Activated CD4-positive, alpha-beta T cell treated with anti-CD3 and anti-CD28 coated beads, Interleukin-2, amount 50 U/mL, for 4 hours (primary cell): Measurements from ENCODE around the gene MMP17.
"Not testable (repeated sequence)": the region's sequence is repeated elsewhere in the genome, so short reads cannot be mapped to it uniquely, and the experiment has no call there.

ENCODE experiments used
- DNase-seq, 2 experiments: peaks; one replicate each; pipeline ENCODE4 v3.0.0-alpha.2; 2020

MMP17 gene

GRCh38 chr12:131867471-131867870, 39.3 kb downstream of the MMP17 start:
- no peak for DNase-seq

GRCh38 chr12:131867891-131868675, 39.9 kb downstream of the MMP17 start:
- DNase-seq, result no peak

- no peak for DNase-seq
Measured at GRCh38 chr12:131869871-131870418, 41.8 kb downstream of the MMP17 start.

GRCh38 chr12:131871677-131872076, 43.5 kb downstream of the MMP17 start:
- no peak for DNase-seq

- DNase-seq, result no peak
Measured at GRCh38 chr12:131872154-131873051, 44.2 kb downstream of the MMP17 start.

GRCh38 chr12:131873293-131873692, 45.1 kb downstream of the MMP17 start:
- DNase-seq, result no peak

- not testable (repeated sequence) for DNase-seq
Measured at GRCh38 chr12:131874972-131875371, 46.8 kb downstream of the MMP17 start.

GRCh38 chr12:131877216-131877615, 49.0 kb downstream of the MMP17 start:
- not testable (repeated sequence) for DNase-seq

- not testable (repeated sequence) for DNase-seq
Measured at GRCh38 chr12:131878436-131878835, 50.2 kb downstream of the MMP17 start.

- no peak for DNase-seq
Measured at GRCh38 chr12:131882804-131883520, 54.8 kb downstream of the MMP17 start.

- DNase-seq, result no peak
Measured at GRCh38 chr12:131883521-131883900, 55.3 kb downstream of the MMP17 start.

- not testable (repeated sequence) for DNase-seq
Measured at GRCh38 chr12:131885076-131885475, 56.9 kb downstream of the MMP17 start.

GRCh38 chr12:131885543-131886057, 57.4 kb downstream of the MMP17 start:
- no peak for DNase-seq

GRCh38 chr12:131891722-131892121, 63.5 kb downstream of the MMP17 start:
- DNase-seq, result not testable (repeated sequence)

GRCh38 chr12:131892711-131893604, 64.8 kb downstream of the MMP17 start:
- no peak for DNase-seq

GRCh38 chr12:131893605-131894312, 65.6 kb downstream of the MMP17 start:
- no peak for DNase-seq

GRCh38 chr12:131894313-131894860, 66.2 kb downstream of the MMP17 start, which contains the start of gene ULK1:
Gene ULK1, plus strand, starts transcription at chr12:131894622. Its CDS starts 380 bp downstream, at chr12:131895002.
- peak; percentile 89 for DNase-seq

GRCh38 chr12:131894981-131895639, 66.9 kb downstream of the MMP17 start:
- DNase-seq, result no peak

- peak; percentile 6 to 26 for DNase-seq
Measured at GRCh38 chr12:131895640-131896079, 67.5 kb downstream of the MMP17 start.
